NCI-H2029 treated with DMSO at 0.1 percent for 48 hours (cell line): ENCODE measurements around the gene CNNM3.
"Not testable (repeated sequence)": the region's sequence is repeated elsewhere in the genome, so short reads cannot be mapped to it uniquely, and the experiment has no call there.

Source experiments
- DNase-seq: peaks from one replicate; lab custom pipeline; 2025; lab: John Stamatoyannopoulos, UW

CNNM3 gene

DNA sequence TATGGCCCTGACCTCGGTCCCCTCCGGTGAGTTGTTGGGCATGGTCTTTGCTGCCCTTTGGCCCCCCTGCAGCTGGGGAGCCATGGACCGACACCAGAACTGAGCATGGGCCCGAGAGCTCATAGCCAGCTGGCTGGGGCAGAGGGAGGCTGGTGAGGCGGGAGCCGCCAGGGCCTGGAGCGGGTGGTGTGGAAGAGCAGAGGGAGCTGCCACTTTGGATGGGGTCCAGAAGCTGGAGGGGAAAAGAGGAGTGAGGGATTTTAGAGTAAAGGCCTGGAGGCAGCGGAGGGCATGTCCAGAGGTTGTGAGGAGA lies 16.5 kb upstream of the CNNM3 start:
- no peak for DNase-seq

DNA sequence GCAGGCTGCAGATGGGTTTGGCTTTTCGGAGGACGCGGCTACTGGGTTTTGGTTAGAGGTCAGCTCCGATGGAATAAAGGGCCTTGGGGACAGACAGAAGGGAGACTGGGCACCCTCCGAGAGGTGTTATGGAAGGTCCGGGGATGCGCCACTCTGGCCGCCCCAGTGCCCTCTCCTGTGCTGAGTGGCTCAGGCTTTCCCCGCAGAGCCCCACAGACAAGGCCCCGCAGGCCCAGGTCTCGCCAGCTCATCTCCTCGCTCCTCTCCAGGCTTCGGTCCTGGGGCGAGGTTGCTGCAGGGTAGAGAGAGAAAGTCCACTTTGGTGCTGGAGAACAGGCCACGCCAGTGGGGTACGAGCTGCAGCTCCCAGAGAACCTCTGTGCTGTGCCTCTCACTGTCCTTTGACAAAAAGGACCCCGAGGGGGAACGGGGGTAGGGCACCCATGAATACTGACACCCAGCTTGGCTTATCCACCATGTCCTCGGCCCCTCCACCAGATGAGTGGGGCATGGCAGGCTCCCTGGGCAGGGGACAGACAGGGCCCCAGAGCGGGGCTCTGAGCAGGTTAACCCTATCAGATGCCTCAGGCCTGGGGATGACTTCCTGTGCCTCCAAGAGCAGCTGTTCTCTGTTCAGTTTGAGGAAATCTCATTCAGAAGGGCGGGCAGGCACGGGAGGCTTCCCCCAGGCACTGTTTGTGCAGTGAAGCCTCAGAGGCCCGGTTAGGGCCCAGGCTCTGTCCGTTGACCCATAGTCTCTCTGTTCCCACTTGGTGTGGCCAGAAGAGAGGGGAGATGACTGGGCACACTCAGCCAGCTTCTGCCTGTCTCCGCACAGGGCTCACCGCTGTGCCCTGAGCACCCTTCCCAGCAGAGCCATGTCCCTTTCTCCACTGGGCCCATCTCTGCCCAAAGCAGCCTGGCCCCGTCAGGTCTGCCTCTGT lies 15.7 kb upstream of the CNNM3 start:
- DNase-seq, result no peak

GRCh38 chr2:96801005-96801785 lies 14.9 kb upstream of the CNNM3 start:
- peak; percentile 8 for DNase-seq

GRCh38 chr2:96801786-96802595 lies 14.1 kb upstream of the CNNM3 start:
- DNase-seq, result no peak

- no peak for DNase-seq
Measured at GRCh38 chr2:96802721-96803120, 13.3 kb upstream of the CNNM3 start.

GRCh38 chr2:96804986-96805385 lies 11.1 kb upstream of the CNNM3 start:
- DNase-seq, result no peak

- not testable (repeated sequence) for DNase-seq
Measured at GRCh38 chr2:96805946-96806345, 10.1 kb upstream of the CNNM3 start.

- no peak for DNase-seq
Measured at GRCh38 chr2:96806468-96807126, 9.5 kb upstream of the CNNM3 start.

GRCh38 chr2:96807127-96807471 lies 9.0 kb upstream of the CNNM3 start:
- DNase-seq, result no peak

DNA sequence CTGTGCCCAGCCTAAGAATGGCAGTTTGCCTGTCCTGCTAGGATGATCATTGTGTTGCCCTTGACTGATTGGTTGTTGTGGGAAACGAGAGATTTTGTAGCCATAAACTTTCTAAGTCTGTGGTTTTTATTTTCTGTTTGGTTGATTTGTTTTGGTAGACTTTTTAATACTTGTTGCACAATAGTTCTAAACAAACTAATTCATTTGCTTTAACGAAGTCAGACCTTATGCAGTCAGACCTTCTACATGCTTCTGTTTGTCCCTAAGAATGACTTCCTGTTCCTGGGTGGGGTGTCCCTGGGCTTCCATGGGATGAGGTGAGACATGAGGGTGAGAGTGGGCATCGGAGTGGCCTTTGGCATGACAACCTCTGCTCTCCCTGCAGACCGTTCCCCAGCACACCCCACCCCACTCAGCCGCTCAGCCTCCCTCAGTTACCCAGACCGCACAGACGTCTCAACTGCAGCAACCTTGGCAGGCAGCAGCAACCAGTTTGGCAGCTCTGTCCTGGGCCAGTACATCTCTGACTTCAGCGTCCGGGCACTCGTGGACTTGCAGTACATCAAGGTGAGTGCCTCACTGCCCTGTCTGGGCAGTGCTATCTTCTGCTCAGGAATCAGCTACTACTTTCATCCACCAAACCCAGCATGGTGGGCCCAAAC lies 7.8 kb upstream of the CNNM3 start:
- no peak for DNase-seq

DNA sequence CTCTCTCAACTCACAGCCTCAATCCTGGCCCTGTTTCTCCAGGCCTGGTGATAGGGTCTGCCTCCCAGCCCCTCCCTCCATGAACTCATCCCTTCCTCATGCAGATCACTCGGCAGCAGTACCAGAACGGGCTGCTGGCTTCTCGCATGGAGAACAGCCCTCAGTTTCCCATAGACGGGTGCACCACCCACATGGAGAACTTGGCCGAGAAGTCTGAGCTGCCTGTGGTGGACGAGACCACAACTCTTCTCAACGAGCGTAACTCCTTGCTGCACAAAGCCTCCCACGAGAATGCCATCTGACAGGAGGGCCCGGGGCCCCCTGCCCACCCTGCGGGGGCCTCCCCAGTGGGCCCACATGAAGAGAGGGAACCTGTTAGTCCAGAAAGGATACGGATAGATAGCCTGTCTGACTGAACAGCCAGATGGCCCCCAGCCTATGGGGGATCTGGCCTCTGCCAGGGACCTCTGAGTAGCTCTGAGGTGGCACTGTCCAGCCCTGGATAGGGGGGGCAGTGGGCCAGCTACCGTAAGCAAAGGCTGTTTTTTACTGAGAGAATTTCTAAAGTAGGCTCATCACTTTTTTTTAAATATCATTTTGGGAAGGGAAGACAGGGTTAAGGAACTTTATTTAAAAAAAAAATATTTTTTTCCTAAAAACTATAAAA lies 6.7 kb upstream of the CNNM3 start:
- no peak for DNase-seq

DNA sequence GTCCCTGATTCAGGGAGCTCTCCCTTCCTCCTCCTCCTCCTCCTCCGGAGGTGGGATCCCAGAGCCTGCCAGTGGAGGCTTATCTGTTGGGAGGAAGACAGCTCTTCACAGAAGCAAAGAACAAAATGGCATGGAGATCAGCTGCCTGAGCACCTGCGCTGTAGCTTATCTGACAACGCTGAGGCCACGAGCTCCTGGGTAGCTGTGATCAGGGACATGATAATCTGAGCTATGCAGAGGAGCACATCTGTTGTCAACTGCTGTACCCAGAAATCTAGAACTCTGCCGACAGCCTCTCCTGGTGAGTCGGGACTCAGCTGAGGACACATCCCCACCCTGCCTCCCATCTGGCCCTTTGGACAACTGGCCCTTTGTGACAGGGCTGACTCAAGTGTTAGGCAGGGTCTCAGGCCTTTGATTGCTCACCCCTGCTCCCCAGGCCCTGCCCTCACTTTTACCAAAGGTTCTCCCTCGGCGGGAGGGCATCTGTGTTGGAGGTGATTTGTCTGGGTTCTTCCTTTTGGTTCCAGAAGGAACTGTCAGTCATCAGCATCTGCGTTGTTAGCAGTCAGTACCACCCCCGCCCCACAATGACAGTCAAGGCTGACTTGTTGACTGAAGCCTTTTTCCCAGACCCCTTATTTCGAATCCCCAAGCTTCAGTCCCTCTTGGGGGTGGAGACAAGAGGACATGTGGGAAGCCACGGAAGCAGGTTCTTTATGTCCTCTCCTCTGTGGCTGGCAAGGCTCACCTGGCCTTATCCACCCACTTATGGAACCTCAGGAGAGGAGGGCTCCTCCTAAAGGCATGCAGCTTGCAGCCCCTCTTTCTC lies 5.9 kb upstream of the CNNM3 start:
- no peak for DNase-seq

GRCh38 chr2:96810783-96811192 lies 5.3 kb upstream of the CNNM3 start:
- no peak for DNase-seq

DNA sequence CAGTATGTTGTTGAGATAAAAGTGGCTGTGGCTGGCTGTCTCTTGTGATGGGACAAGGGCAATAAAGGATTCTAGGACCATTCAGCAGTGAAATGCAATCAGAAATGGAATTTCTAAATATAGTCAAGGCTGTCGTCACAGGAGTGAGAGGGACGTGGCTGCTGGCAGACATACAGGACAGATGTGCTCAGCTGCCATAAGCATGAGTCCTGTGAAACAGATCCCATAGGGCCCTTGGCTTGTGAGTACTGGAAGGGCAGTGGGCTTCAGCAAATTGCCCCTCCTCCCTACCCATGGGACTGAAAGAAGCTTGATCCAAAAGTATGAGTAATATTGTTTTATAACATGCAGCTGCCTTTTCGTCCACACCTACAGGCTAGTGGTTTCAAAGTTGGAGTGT lies 4.2 kb upstream of the CNNM3 start:
- DNase-seq, result no peak

- DNase-seq, result no peak
Measured at GRCh38 chr2:96813656-96814055, 2.4 kb upstream of the CNNM3 start.

GRCh38 chr2:96815326-96816126 lies 542 bp upstream of the CNNM3 start:
- peak; percentile 9 for DNase-seq

DNA sequence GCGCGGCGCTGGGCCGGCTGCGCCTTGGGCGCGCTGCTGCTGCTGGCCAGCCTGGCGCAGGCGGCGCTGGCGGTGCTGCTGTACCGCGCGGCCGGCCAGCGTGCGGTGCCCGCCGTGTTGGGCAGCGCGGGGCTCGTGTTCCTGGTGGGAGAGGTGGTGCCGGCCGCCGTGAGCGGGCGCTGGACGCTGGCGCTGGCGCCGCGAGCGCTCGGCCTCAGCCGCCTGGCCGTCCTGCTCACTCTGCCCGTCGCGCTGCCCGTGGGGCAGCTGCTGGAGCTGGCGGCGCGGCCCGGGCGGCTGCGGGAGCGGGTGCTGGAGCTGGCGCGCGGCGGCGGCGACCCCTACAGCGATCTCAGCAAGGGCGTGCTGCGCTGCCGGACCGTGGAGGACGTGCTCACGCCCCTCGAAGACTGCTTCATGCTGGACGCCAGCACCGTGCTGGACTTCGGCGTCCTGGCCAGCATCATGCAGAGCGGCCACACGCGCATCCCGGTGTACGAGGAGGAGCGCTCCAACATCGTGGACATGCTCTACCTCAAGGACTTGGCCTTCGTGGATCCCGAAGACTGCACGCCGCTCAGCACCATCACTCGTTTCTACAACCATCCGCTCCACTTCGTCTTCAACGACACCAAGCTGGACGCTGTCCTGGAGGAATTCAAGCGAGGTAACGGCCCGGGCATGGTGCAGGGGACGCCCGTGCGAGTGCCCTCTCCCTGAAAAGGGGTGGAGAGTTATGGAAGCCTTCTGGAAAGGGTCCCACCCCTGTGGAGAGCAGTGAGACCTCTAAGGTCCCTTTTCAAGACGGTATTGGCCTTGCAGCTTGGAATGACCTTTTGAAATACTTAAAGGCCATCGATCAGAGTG lies 1.0 kb downstream of the CNNM3 start:
- DNase-seq, result no peak

DNA sequence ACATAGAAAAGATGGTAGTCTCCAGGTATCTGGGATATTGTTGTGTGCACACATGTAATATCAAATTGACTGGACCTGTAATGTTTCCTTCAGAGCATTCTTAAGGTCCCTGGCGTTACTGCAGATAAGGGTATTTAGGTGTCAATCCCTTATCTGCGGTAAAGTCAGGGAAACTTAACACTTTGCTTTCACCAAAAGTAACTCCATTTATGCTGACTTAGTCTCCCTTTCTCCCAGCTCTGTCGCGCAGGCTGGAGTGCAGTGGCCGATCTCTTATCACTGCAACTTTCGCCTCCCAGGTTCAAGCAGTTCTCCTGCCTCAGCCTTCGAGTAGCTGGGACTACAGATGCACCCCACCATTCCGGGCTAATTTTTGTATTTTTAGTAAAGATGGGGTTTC lies 1.8 kb downstream of the CNNM3 start:
- no peak for DNase-seq
